ENCODE measurements around the gene GOLGA1.
"Not testable (repeated sequence)": the region's sequence is repeated elsewhere in the genome, so short reads cannot be mapped to it uniquely, and the experiment has no call there.

Gene GOLGA1

GRCh38 chr9:124940894-124941678, at the start of gene GOLGA1:
TSS of gene GOLGA1 (minus strand) at chr9:124941083. CDS start at chr9:124938711, 2,372 bp downstream.
- Histone ChIP-seq H3K9ac (ENCODE audit: low read depth, low read length) (peak within 1 kb of the TSS; percentile 82), H3K36me3 (ENCODE audit: insufficient read depth, low read length) (no peaks in the 10 kb centered on the region), H3K4me1 (ENCODE audit: insufficient read depth, low read length) (0 out of 2 replicates have a peak, but pooled peaks cover 5% of the 10 kb centered on the region), H3K9me3 (ENCODE audit: control insufficient read depth, insufficient read depth, low read length) (no peaks in the 10 kb centered on the region)

GRCh38 chr9:124983698-124984097, 42.8 kb upstream of the GOLGA1 start:
- no peak overlapping the region for H3K9ac ChIP-seq (ENCODE audit: low read depth, low read length)
- no peaks in the 10 kb centered on the region for H3K9me3 ChIP-seq (ENCODE audit: control insufficient read depth, insufficient read depth, low read length)
- no peaks in the 10 kb centered on the region for H3K4me1 ChIP-seq (ENCODE audit: insufficient read depth, low read length)
- H3K36me3 ChIP-seq (ENCODE audit: insufficient read depth, low read length) = no peaks in the 10 kb centered on the region; the same call in none of the 2 replicates

- Histone ChIP-seq H3K4me1 (ENCODE audit: insufficient read depth, low read length) (peaks cover 5% of the 10 kb centered on the region; the same call in 1 of the 2 replicates), H3K9ac (ENCODE audit: low read depth, low read length) (no peak overlapping the region), H3K9me3 (ENCODE audit: control insufficient read depth, insufficient read depth, low read length) (no peaks in the 10 kb centered on the region), H3K36me3 (ENCODE audit: insufficient read depth, low read length) (no peaks in the 10 kb centered on the region; the same call in none of the 2 replicates)
Observed at GRCh38 chr9:124980431-124980830, 39.5 kb upstream of the GOLGA1 start.

- Histone ChIP-seq H3K9ac (ENCODE audit: low read depth, low read length) (no peak overlapping the region), H3K9me3 (ENCODE audit: control insufficient read depth, insufficient read depth, low read length) (no peaks in the 10 kb centered on the region), H3K4me1 (ENCODE audit: insufficient read depth, low read length) (peaks cover 8% of the 10 kb centered on the region; the same call in 1 of the 2 replicates), H3K36me3 (ENCODE audit: insufficient read depth, low read length) (no peaks in the 10 kb centered on the region)
Observed at GRCh38 chr9:124975131-124975530, 34.2 kb upstream of the GOLGA1 start.

- Histone ChIP-seq H3K4me1 (ENCODE audit: insufficient read depth, low read length) (peaks cover 8% of the 10 kb centered on the region; the same call in 1 of the 2 replicates), H3K9ac (ENCODE audit: low read depth, low read length) (no peak overlapping the region), H3K36me3 (ENCODE audit: insufficient read depth, low read length) (no peaks in the 10 kb centered on the region), H3K9me3 (ENCODE audit: control insufficient read depth, insufficient read depth, low read length) (no peaks in the 10 kb centered on the region)
Observed at GRCh38 chr9:124973807-124974206, 32.9 kb upstream of the GOLGA1 start.

GRCh38 chr9:124972241-124972770, 31.4 kb upstream of the GOLGA1 start:
- H3K36me3 ChIP-seq (ENCODE audit: insufficient read depth, low read length) = 0 out of 2 replicates have a peak, but pooled peaks cover 4% of the 10 kb centered on the region

GRCh38 chr9:124969401-124969800, 28.5 kb upstream of the GOLGA1 start:
- H3K36me3 ChIP-seq (ENCODE audit: insufficient read depth, low read length) = 0 out of 2 replicates have a peak, but pooled peaks cover 4% of the 10 kb centered on the region
- H3K9ac ChIP-seq (ENCODE audit: low read depth, low read length) = no peak overlapping the region
- no peaks in the 10 kb centered on the region for H3K9me3 ChIP-seq (ENCODE audit: control insufficient read depth, insufficient read depth, low read length)
- H3K4me1 ChIP-seq (ENCODE audit: insufficient read depth, low read length) = no peaks in the 10 kb centered on the region

More at GRCh38 chr9:124972241-124972770, 31.4 kb upstream of the GOLGA1 start:
- no peaks in the 10 kb centered on the region for H3K9me3 ChIP-seq (ENCODE audit: control insufficient read depth, insufficient read depth, low read length)
- no peak overlapping the region for H3K9ac ChIP-seq (ENCODE audit: low read depth, low read length)
- H3K4me1 ChIP-seq (ENCODE audit: insufficient read depth, low read length) = peaks cover 8% of the 10 kb centered on the region; the same call in 1 of the 2 replicates

GRCh38 chr9:124968238-124968637, 27.4 kb upstream of the GOLGA1 start:
- 0 out of 2 replicates have a peak, but pooled peaks cover 4% of the 10 kb centered on the region for H3K36me3 ChIP-seq (ENCODE audit: insufficient read depth, low read length)
- H3K9me3 ChIP-seq (ENCODE audit: control insufficient read depth, insufficient read depth, low read length) = no peaks in the 10 kb centered on the region
- H3K4me1 ChIP-seq (ENCODE audit: insufficient read depth, low read length) = no peaks in the 10 kb centered on the region
- H3K9ac ChIP-seq (ENCODE audit: low read depth, low read length) = no peak overlapping the region

- not testable (repeated sequence) for H3K4me1 ChIP-seq (ENCODE audit: insufficient read depth, low read length); H3K9me3 ChIP-seq (ENCODE audit: control insufficient read depth, insufficient read depth, low read length); H3K9ac ChIP-seq (ENCODE audit: low read depth, low read length); H3K36me3 ChIP-seq (ENCODE audit: insufficient read depth, low read length)
Observed at GRCh38 chr9:124965775-124966568, 25.1 kb upstream of the GOLGA1 start.

- Histone ChIP-seq H3K4me1 (ENCODE audit: insufficient read depth, low read length) (no peaks in the 10 kb centered on the region), H3K36me3 (ENCODE audit: insufficient read depth, low read length) (0 out of 2 replicates have a peak, but pooled peaks cover 4% of the 10 kb centered on the region), H3K9ac (ENCODE audit: low read depth, low read length) (no peak overlapping the region), H3K9me3 (ENCODE audit: control insufficient read depth, insufficient read depth, low read length) (no peaks in the 10 kb centered on the region)
Observed at GRCh38 chr9:124964604-124965003, 23.7 kb upstream of the GOLGA1 start.

GRCh38 chr9:124964056-124964455, 23.2 kb upstream of the GOLGA1 start:
- H3K9ac ChIP-seq (ENCODE audit: low read depth, low read length) = no peak overlapping the region
- no peaks in the 10 kb centered on the region for H3K4me1 ChIP-seq (ENCODE audit: insufficient read depth, low read length)
- 0 out of 2 replicates have a peak, but pooled peaks cover 4% of the 10 kb centered on the region for H3K36me3 ChIP-seq (ENCODE audit: insufficient read depth, low read length)
- no peaks in the 10 kb centered on the region for H3K9me3 ChIP-seq (ENCODE audit: control insufficient read depth, insufficient read depth, low read length)

- Histone ChIP-seq H3K9me3 (ENCODE audit: control insufficient read depth, insufficient read depth, low read length) (no peaks in the 10 kb centered on the region), H3K4me1 (ENCODE audit: insufficient read depth, low read length) (no peaks in the 10 kb centered on the region), H3K9ac (ENCODE audit: low read depth, low read length) (no peak overlapping the region), H3K36me3 (ENCODE audit: insufficient read depth, low read length) (no peaks in the 10 kb centered on the region)
Observed at GRCh38 chr9:124960409-124960752, 19.5 kb upstream of the GOLGA1 start.

- not testable (repeated sequence) for H3K9ac ChIP-seq (ENCODE audit: low read depth, low read length); H3K4me1 ChIP-seq (ENCODE audit: insufficient read depth, low read length); H3K36me3 ChIP-seq (ENCODE audit: insufficient read depth, low read length); H3K9me3 ChIP-seq (ENCODE audit: control insufficient read depth, insufficient read depth, low read length)
Observed at GRCh38 chr9:124959671-124960408, 19.0 kb upstream of the GOLGA1 start.

- Histone ChIP-seq H3K9ac (ENCODE audit: low read depth, low read length) (no peak overlapping the region), H3K9me3 (ENCODE audit: control insufficient read depth, insufficient read depth, low read length) (no peaks in the 10 kb centered on the region), H3K4me1 (ENCODE audit: insufficient read depth, low read length) (no peaks in the 10 kb centered on the region), H3K36me3 (ENCODE audit: insufficient read depth, low read length) (no peaks in the 10 kb centered on the region)
Observed at GRCh38 chr9:124954255-124954654, 13.4 kb upstream of the GOLGA1 start.
